ENCODE measurements around the gene FOXA1. TPM values are rescaled to one million over a fixed set of nuclear protein-coding genes. Genes with fewer than 3 reads are reported as not detected.
"Not testable (repeated sequence)": the region's sequence is repeated elsewhere in the genome, so short reads cannot be mapped to it uniquely, and the experiment has no call there.

FOXA1 gene
- total RNA-seq, 1 experiment from 2014 or later, result 6.5 TPM

GRCh38 chr14:37558740-37559139 is 36.3 kb downstream of the FOXA1 start:
- no peak for DNase-seq (ENCODE audit: low read depth)

- not testable (repeated sequence) for DNase-seq (ENCODE audit: low read depth)
Measured at GRCh38 chr14:37555596-37555995, 39.5 kb downstream of the FOXA1 start.

DNA sequence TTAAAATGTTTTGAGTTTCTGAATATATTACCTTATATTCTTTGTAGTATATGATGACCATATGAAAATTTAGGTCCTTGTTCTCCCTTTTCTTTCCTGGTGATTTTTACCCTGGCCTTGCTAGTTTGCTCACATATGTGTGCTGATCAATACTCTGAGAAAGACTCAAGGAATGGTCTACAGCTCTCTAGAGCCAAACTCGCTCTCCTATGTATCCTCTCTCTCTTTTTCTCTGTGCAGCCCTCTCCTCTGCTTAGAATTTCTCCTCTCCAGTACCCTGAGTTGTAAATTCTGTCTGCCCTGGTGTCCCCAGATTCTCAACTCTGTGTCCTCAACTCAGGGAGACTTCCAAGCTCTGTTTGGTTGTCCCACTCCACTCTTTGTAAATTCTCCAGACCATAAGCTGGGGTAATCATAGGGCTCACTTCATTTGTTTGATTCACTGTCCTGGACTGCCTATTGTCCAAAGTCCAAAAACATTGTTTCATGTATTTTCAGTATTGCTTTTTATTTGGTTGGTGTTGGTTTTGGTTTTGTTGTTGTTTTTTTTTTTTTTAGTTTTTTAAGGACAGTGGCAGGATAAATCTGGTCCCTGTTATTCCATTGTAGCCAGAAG is 41.0 kb downstream of the FOXA1 start:
- no peak for DNase-seq (ENCODE audit: low read depth)

DNA sequence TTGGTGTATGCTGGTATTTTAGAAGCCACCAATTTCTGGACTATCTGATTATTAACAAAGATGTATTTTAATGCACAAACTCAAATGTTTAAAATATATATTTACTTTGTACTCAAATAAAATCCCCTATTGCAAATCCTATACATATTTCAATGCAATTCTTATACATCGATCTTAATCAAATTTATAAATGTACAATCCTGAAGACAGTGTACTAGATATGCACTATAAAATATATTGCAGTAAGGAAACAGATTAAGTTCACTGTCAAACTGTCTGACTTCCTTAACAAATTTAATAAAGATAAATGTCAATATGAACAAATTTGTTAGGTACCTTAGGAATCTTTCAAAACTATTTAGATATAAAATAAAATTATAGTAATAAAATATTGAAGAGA is 43.9 kb downstream of the FOXA1 start:
- no peak for DNase-seq (ENCODE audit: low read depth)

DNA sequence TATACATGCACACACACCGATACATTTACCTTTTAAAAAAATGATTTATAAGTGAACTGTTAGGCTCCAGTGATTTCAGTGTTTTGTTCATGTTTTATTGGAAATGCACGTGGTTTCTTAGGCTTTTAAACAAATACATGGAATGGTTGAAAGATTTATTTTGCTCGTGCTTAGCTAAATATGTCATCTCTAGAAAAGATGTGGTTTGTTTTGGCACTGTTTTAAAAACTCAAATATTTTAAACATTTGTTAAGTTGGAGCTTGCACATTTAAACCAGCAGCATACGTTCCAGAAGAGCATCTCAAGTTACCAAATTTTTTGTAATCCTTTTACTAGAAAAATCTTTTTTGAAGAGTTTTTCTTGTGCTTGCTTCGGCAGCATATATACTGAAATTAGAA is 44.5 kb downstream of the FOXA1 start:
- no peak for DNase-seq (ENCODE audit: low read depth)

GRCh38 chr14:37546621-37547447 is 48.2 kb downstream of the FOXA1 start:
- peak; percentile 51 for DNase-seq (ENCODE audit: low read depth)

DNA sequence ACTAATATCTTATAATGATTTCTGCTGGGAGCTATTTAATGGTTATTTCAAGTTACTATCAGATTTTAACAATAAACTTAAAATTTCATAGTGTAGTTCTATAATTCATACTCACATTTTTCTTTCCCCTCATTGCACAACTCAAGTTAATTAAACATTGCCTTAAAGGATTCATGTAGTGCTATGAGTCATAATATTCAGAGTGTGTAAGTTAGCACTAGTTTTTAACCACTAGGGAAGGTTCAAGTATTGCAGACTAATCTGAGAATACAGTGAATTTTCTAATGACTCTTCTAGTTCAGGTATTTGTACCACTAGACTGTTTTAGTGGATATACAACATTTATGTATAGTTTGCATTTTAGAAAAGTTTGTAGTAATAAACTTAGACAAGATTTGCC is 49.9 kb downstream of the FOXA1 start:
- no peak for DNase-seq (ENCODE audit: low read depth)

DNA sequence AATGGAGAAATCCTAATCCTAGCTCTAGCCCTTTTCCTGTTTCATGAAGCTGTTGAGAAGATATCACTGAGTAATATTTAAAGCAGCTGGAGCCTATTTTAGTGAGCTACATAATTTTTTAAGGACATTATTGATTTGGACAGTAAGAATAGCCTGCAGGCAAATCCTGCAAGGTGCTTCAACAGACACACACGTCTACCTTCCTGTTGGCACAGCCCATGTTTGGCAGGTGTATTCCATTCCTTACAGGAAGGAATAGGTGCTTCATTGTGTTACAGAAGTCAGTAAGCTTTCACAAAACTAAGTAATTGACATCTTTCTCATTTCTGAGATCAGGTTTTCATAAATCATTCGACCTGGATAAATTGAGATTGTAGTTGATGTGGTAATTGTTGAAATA is 50.6 kb downstream of the FOXA1 start:
- no peak for DNase-seq (ENCODE audit: low read depth)

DNA sequence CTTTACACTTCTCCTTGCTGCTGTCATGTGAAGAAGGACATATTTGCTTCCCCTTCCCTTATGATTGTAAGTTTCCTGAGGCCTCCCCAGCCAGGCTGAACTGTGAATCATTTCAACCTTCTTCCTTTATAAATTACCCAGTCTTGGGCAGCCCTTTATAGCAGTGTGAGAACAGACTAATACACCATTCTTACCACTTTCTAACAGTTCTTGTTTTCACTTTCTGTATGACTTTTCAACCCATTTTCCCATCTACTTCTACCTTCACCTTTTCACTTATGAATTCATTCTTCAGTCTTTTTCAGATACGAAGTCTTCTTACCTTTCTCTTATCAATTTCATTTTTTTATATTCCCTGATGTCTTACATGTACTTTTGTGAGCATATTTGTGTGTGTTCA is 55.1 kb downstream of the FOXA1 start:
- no peak for DNase-seq (ENCODE audit: low read depth)

Other genes with a start within 250 kb of the FOXA1 start
- 2.2 and 9.3 TPM in 2 replicates for gene TTC6, start 380 bp upstream of the FOXA1 start, total RNA-seq (2014; rRNA removed; shearing (Covaris generic))

Measured in Daoy (cell line).